GM19395 (cell line): ENCODE data around the gene WFIKKN1.

ENCODE experiments used
- ATAC-seq: cut with Tn5 transposase; IDR thresholded peaks from one replicate; pipeline ENCODE4 v1.9.1; 2021; ENCODE audit warnings: mild to moderate bottlenecking, moderate library complexity; ENCODE audit not compliant: unreplicated experiment

The WFIKKN1 gene

GRCh38 chr16:622920-623280 is 7.9 kb upstream of the WFIKKN1 start:
- ATAC-seq: no peak

- no peak for ATAC-seq
Measured at GRCh38 chr16:624526-625070, 6.2 kb upstream of the WFIKKN1 start.

GRCh38 chr16:625117-625976 is 5.4 kb upstream of the WFIKKN1 start:
- no peak for ATAC-seq

GRCh38 chr16:625977-626765 is 4.6 kb upstream of the WFIKKN1 start:
- no peak for ATAC-seq

- ATAC-seq: no peak
Measured at GRCh38 chr16:626787-627453, 3.9 kb upstream of the WFIKKN1 start.

- no peak for ATAC-seq
Measured at GRCh38 chr16:627454-628239, 3.1 kb upstream of the WFIKKN1 start.

GRCh38 chr16:628321-629061 is 2.3 kb upstream of the WFIKKN1 start:
- ATAC-seq: no peak

GRCh38 chr16:629185-629832 is 1.5 kb upstream of the WFIKKN1 start:
- ATAC-seq: no peak

- ATAC-seq: no peak
Measured at GRCh38 chr16:629833-630248, 944 bp upstream of the WFIKKN1 start.

GRCh38 chr16:630249-630814 is 453 bp upstream of the WFIKKN1 start:
- ATAC-seq: no peak

GRCh38 chr16:631808-632358 is 1.1 kb downstream of the WFIKKN1 start:
- no peak for ATAC-seq

- no peak for ATAC-seq
Measured at GRCh38 chr16:632486-633335, 1.9 kb downstream of the WFIKKN1 start.

GRCh38 chr16:633336-634050 is 2.7 kb downstream of the WFIKKN1 start:
- ATAC-seq: no peak

- ATAC-seq: no peak
Measured at GRCh38 chr16:634051-634670, 3.4 kb downstream of the WFIKKN1 start.

GRCh38 chr16:634996-635395 is 4.2 kb downstream of the WFIKKN1 start:
- no peak for ATAC-seq

- no peak for ATAC-seq
Measured at GRCh38 chr16:635573-636205, 4.9 kb downstream of the WFIKKN1 start.
